GM23338 (cell line): Measurements from ENCODE around the gene PYURF. TPM values are rescaled to one million over a fixed set of nuclear protein-coding genes. Genes with fewer than 3 reads are reported as not detected.

Experiments
- ATAC-seq: fragments of 200-7000 bp; cut with Tn5 transposase; 3 replicates; pipeline ENCODE4 v1.9.1; 2020
- DNase-seq: peaks from one replicate; pipeline ENCODE4 v3.0.0-alpha.2; 2015; ENCODE audit warnings: low spot score
- H2AFZ ChIP-seq: fragments of 200-600 bp; sonication (generic); 2 replicates; pipeline ENCODE4 v1.8.0; 2016; ENCODE audit warnings: antibody characterized with exemption, mild to moderate bottlenecking, moderate library complexity
- H3F3A ChIP-seq: fragments of 200-600 bp; sonication (generic); replicated peaks from 2 replicates; pipeline ENCODE4 v1.8.0; 2017; ENCODE audit warnings: antibody characterized with exemption, mixed run types, low read depth
- H3K27ac ChIP-seq: fragments of 200-600 bp; sonication (generic); 2 replicates; pipeline ENCODE4 v1.6.1; 2016; ENCODE audit warnings: low read depth
- H3K27me3 ChIP-seq: fragments of 200-600 bp; sonication (generic); 2 replicates; pipeline ENCODE4 v1.8.0; 2016; ENCODE audit warnings: mild to moderate bottlenecking, mixed run types, moderate library complexity; ENCODE audit not compliant: insufficient read depth
- H3K36me3 ChIP-seq: fragments of 200-600 bp; sonication (generic); 2 replicates; pipeline ENCODE4 v1.8.0; 2016; ENCODE audit warnings: mild to moderate bottlenecking; ENCODE audit not compliant: insufficient read depth
- H3K4me1 ChIP-seq: fragments of 200-600 bp; sonication (generic); 2 replicates; pipeline ENCODE4 v1.8.0; 2016; ENCODE audit warnings: mild to moderate bottlenecking, moderate library complexity; ENCODE audit not compliant: insufficient read depth
- H3K4me2 ChIP-seq: fragments of 200-600 bp; sonication (generic); 2 replicates; pipeline ENCODE4 v1.7.1; 2017; ENCODE audit warnings: mixed run types
- H3K4me3 ChIP-seq: fragments of 200-600 bp; sonication (generic); 2 replicates; pipeline ENCODE4 v1.6.1; 2016; ENCODE audit warnings: mixed run types
- H3K79me2 ChIP-seq: fragments of 200-600 bp; sonication (generic); replicated peaks from 2 replicates; pipeline ENCODE4 v1.8.0; 2017; ENCODE audit warnings: mild to moderate bottlenecking; ENCODE audit not compliant: insufficient read depth
- H3K9me2 ChIP-seq: fragments of 200-600 bp; sonication (generic); 2 replicates; pipeline ENCODE4 v1.8.0; 2017; ENCODE audit not compliant: insufficient read depth
- H4K20me1 ChIP-seq: fragments of 200-600 bp; sonication (generic); replicated peaks from 2 replicates; pipeline ENCODE4 v1.8.0; 2017; ENCODE audit warnings: mild to moderate bottlenecking; ENCODE audit not compliant: insufficient read depth
- H3K27ac Mint-ChIP-seq: 2 replicates; pipeline ENCODE4 v1.8.0; 2020; ENCODE audit warnings: inconsistent platforms, mild to moderate bottlenecking, moderate library complexity, mixed read lengths
- H3K27me3 Mint-ChIP-seq: 3 replicates; pipeline ENCODE4 v1.8.0; 2022; ENCODE audit warnings: low read depth, mild to moderate bottlenecking, moderate library complexity, mixed read lengths, inconsistent platforms; ENCODE audit not compliant: insufficient read depth, poor library complexity
- H3K36me3 Mint-ChIP-seq: 3 replicates; pipeline ENCODE4 v1.8.0; 2021; ENCODE audit warnings: low read depth, mild to moderate bottlenecking, inconsistent platforms, moderate library complexity, mixed read lengths
- H3K4me1 Mint-ChIP-seq: 3 replicates; pipeline ENCODE4 v1.8.0; 2020; ENCODE audit warnings: mild to moderate bottlenecking, inconsistent platforms, mixed read lengths
- H3K4me3 Mint-ChIP-seq: 3 replicates; pipeline ENCODE4 v1.8.0; 2021; ENCODE audit warnings: moderate library complexity, mild to moderate bottlenecking, inconsistent platforms, mixed read lengths
- H3K9me3 Mint-ChIP-seq: 3 replicates; pipeline ENCODE4 v1.8.0; 2020; ENCODE audit warnings: moderate library complexity, mild to moderate bottlenecking, inconsistent platforms, mixed read lengths
- CREB1 ChIP-seq: fragments of 250-450 bp; sonication (Bioruptor Pico); IDR thresholded peaks from 2 replicates; pipeline ENCODE4 v1.5.0; 2020; ENCODE audit warnings: low read depth, mild to moderate bottlenecking, moderate library complexity
- CTCF ChIP-seq, 2 experiments: fragments of 200-600 bp in 1 of 2; sonication (generic) in 1 of 2; conservative IDR thresholded peaks; 2 replicates each; pipeline versions ENCODE4 v1.5.1 to v1.6.1; 2016 to 2017; ENCODE audit warnings: antibody characterized with exemption in 2 of 2, low read depth in 2 of 2, mild to moderate bottlenecking in 2 of 2, moderate library complexity in 1 of 2
- EZH2 ChIP-seq: fragments of 200-600 bp; sonication (generic); IDR thresholded peaks from one replicate; pipeline ENCODE4 v1.8.0; 2017; ENCODE audit warnings: antibody characterized with exemption, mild to moderate bottlenecking, low read depth; ENCODE audit not compliant: unreplicated experiment
- EZH2phosphoT487 ChIP-seq: fragments of 200-600 bp; sonication (generic); IDR thresholded peaks from one replicate; pipeline ENCODE4 v1.8.1; 2018; ENCODE audit warnings: antibody characterized with exemption; ENCODE audit not compliant: unreplicated experiment
- JUNB ChIP-seq: IDR thresholded peaks from one replicate; pipeline ENCODE4 v1.6.1; 2016; ENCODE audit warnings: antibody characterized with exemption; ENCODE audit not compliant: unreplicated experiment
- NANOG ChIP-seq: IDR thresholded peaks from 2 replicates; pipeline ENCODE4 v1.6.1; 2016; ENCODE audit warnings: antibody characterized with exemption, borderline replicate concordance
- POLR2AphosphoS5 ChIP-seq: IDR thresholded peaks from 2 replicates; pipeline ENCODE4 v1.6.1; 2016; ENCODE audit warnings: antibody characterized with exemption, low read depth
- REST ChIP-seq: IDR thresholded peaks from one replicate; pipeline ENCODE4 v1.6.1; 2018; ENCODE audit warnings: antibody characterized with exemption; ENCODE audit not compliant: unreplicated experiment
- STAT1 ChIP-seq: IDR thresholded peaks from one replicate; pipeline ENCODE4 v1.6.1; 2016; ENCODE audit warnings: antibody characterized with exemption; ENCODE audit not compliant: unreplicated experiment
- ZNF114 ChIP-seq: fragments of 250-450 bp; sonication (Bioruptor Pico); IDR thresholded peaks from 2 replicates; pipeline ENCODE4 v1.5.0; 2020; ENCODE audit warnings: mild to moderate bottlenecking, moderate library complexity
- ZNF331 ChIP-seq: fragments of 250-450 bp; sonication (Bioruptor Pico); IDR thresholded peaks from 2 replicates; pipeline ENCODE4 v1.5.0; 2020; ENCODE audit warnings: low read depth, mild to moderate bottlenecking, moderate library complexity
- ZNF462 ChIP-seq: fragments of 250-450 bp; sonication (Bioruptor Pico); IDR thresholded peaks from 2 replicates; pipeline ENCODE4 v1.5.0; 2020; ENCODE audit warnings: mild to moderate bottlenecking, moderate library complexity
- polyA plus RNA-seq: library from polyadenylated mRNA; unstranded; fragments of >200 nt; fragmentation: Nextera tagmentation; extraction: Ambion mirVana; gene quantifications from 2 replicates; pipeline ENCODE4 v1.2.1, GENCODE V29; 2016
- total RNA-seq: library from RNA; depleted of rRNA; stranded (reverse); fragments of >200 nt; shearing (Covaris generic); gene quantifications from 2 replicates; pipeline ENCODE4 v1.2.3, GENCODE V29; 2014
- TF ChIP-seq, protein P1 (sequence below): IDR thresholded peaks from 2 replicates; pipeline ENCODE4 v1.6.1; 2016; ENCODE audit warnings: antibody characterized with exemption

Gene PYURF
- total and polyA plus RNA-seq, 2 experiments from 2014 or later = 65.3 to 116 TPM

- Histone ChIP-seq H3K4me1 (no peaks in the 10 kb centered on the region), H4K20me1 (no peaks in the 10 kb centered on the region), H3K27ac (no peak overlapping the region), H2AFZ (no peak overlapping the region), H3K4me3 (no peak overlapping the region), H3F3A (no peaks in the 10 kb centered on the region), H3K4me2 (no peak overlapping the region), H3K9me2 (peaks cover 24% of the 10 kb centered on the region), H3K36me3 (no peaks in the 10 kb centered on the region), H3K27me3 (no peaks in the 10 kb centered on the region), H3K79me2 (no peaks in the 10 kb centered on the region)
- Mint-ChIP-seq H3K27ac (no peak overlapping the region), H3K27me3 (no peaks in the 10 kb centered on the region), H3K9me3 (no peaks in the 10 kb centered on the region), H3K4me3 (no peak overlapping the region), H3K4me1 (peaks cover 7% of the 10 kb centered on the region), H3K36me3 (no peaks in the 10 kb centered on the region)
- no peak for DNase-seq
- TF ChIP-seq ZNF331 (CRISPR knock-in tag) (no peak), NANOG (no peak), EZH2 (no peak), JUNB (no peak), CTCF (conservative IDR thresholded peaks at IDR 0.05; ENCODE audit: low read depth in 2 of 2) (no peak), CREB1 (no peak), EZH2phosphoT487 (no peak), ZNF114 (CRISPR knock-in tag) (no peak), STAT1 (no peak), POLR2AphosphoS5 (no peak), ZNF462 (CRISPR knock-in tag) (no peak), REST (no peak)
- TF ChIP-seq, protein P1, sequence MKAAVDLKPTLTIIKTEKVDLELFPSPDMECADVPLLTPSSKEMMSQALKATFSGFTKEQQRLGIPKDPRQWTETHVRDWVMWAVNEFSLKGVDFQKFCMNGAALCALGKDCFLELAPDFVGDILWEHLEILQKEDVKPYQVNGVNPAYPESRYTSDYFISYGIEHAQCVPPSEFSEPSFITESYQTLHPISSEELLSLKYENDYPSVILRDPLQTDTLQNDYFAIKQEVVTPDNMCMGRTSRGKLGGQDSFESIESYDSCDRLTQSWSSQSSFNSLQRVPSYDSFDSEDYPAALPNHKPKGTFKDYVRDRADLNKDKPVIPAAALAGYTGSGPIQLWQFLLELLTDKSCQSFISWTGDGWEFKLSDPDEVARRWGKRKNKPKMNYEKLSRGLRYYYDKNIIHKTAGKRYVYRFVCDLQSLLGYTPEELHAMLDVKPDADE = no peak
- ATAC-seq = no peak
These were observed 44.0 kb upstream of the PYURF start for GRCh38 chr4:88567591-88567990.
